Smooth muscle cell (in vitro differentiated cells): ENCODE measurements around the gene NFATC4. TPM values are rescaled to one million over a fixed set of nuclear protein-coding genes. Genes with fewer than 3 reads are reported as not detected.

ENCODE experiments used
- DNase-seq: peaks from one replicate; lab custom pipeline; 2025; ENCODE audit not compliant: unreplicated experiment; lab: John Stamatoyannopoulos, UW
- H2AFZ ChIP-seq: fragments of 200-600 bp; sonication (generic); 2 replicates; pipeline ENCODE4 v1.6.0; 2016; ENCODE audit warnings: antibody characterized with exemption, low read depth, mild to moderate bottlenecking
- H3F3A ChIP-seq: fragments of 200-600 bp; sonication (generic); 2 replicates; pipeline ENCODE4 v1.6.0; 2017; ENCODE audit warnings: antibody characterized with exemption, low read depth
- H3K27ac ChIP-seq: fragments of 200-600 bp; sonication (generic); 2 replicates; pipeline ENCODE4 v1.5.1; 2016; ENCODE audit warnings: low read depth, mild to moderate bottlenecking
- H3K27me3 ChIP-seq: fragments of 200-600 bp; sonication (generic); 2 replicates; pipeline ENCODE4 v1.6.1; 2016; ENCODE audit warnings: low read depth, mild to moderate bottlenecking
- H3K36me3 ChIP-seq: fragments of 200-600 bp; sonication (generic); 2 replicates; pipeline ENCODE4 v1.5.1; 2016; ENCODE audit warnings: low read depth
- H3K4me1 ChIP-seq: fragments of 200-600 bp; sonication (generic); 2 replicates; pipeline ENCODE4 v1.5.1; 2016; ENCODE audit warnings: low read depth
- H3K4me2 ChIP-seq: fragments of 200-600 bp; sonication (generic); 2 replicates; pipeline ENCODE4 v1.6.0; 2016; ENCODE audit warnings: mild to moderate bottlenecking
- H3K4me3 ChIP-seq: fragments of 200-600 bp; sonication (generic); 2 replicates; pipeline ENCODE4 v1.5.1; 2016; ENCODE audit warnings: mild to moderate bottlenecking
- H3K79me2 ChIP-seq: fragments of 200-600 bp; sonication (generic); 2 replicates; pipeline ENCODE4 v1.6.0; 2016; ENCODE audit warnings: low read depth, mild to moderate bottlenecking
- H3K9ac ChIP-seq: fragments of 200-600 bp; sonication (generic); 2 replicates; pipeline ENCODE4 v1.6.0; 2016; ENCODE audit warnings: low read depth
- H3K9me3 ChIP-seq: fragments of 200-600 bp; sonication (generic); replicated peaks from 2 replicates; pipeline ENCODE4 v1.5.1; 2016; ENCODE audit warnings: low read depth
- H4K20me1 ChIP-seq: fragments of 200-600 bp; sonication (generic); 2 replicates; pipeline ENCODE4 v1.6.0; 2016; ENCODE audit warnings: low read depth
- WGBS: methylation state at CpG from one replicate; pipeline ENCODE4 v1.1.7; 2016; ENCODE audit warnings: low lambda C conversion rate; 5-methylcytosine and 5-hydroxymethylcytosine counted together
- polyA plus RNA-seq: library from polyadenylated mRNA; unstranded; fragments of >200 nt; fragmentation: Nextera tagmentation; extraction: Ambion mirVana; gene quantifications from 2 replicates; pipeline ENCODE4 v1.2.1, GENCODE V29; 2016
- total RNA-seq: library from RNA; depleted of rRNA; stranded (reverse); fragments of >200 nt; gene quantifications from 2 replicates; pipeline ENCODE4 v1.2.3, GENCODE V29; 2014
- TF ChIP-seq, protein P1 (sequence below): fragments of 200-600 bp; sonication (generic); IDR thresholded peaks from 2 replicates; pipeline ENCODE4 v1.5.1; 2017; ENCODE audit warnings: borderline replicate concordance, mild to moderate bottlenecking, antibody characterized with exemption; ENCODE audit not compliant: insufficient read depth, poor library complexity, severe bottlenecking

The NFATC4 gene
- total and polyA plus RNA-seq, 2 experiments from 2014 or later, result 44.6 to 84.7 TPM

DNA sequence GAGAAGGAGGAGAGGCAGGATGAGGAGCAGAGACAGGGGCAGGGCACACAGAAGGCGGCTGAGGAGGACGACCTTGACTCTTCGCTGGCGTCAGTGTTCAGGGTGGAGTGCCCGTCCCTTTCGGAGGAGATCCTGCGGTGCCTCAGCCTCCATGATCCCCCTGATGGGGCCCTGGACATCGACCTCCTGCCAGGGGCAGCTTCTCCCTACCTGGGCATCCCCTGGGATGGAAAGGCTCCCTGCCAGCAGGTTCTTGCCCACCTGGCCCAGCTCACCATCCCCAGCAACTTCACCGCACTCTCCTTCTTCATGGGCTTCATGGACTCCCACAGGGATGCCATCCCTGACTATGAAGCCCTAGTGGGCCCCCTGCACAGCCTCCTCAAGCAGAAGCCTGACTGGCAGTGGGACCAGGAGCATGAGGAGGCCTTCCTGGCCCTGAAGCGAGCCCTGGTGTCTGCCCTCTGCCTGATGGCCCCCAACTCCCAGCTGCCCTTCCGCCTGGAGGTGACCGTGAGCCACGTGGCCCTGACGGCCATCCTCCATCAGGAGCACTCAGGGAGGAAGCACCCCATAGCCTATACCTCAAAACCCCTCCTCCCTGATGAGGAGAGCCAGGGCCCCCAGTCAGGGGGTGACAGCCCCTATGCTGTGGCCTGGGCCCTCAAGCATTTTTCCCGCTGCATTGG lies 46.9 kb downstream of the NFATC4 start:
- H2AFZ ChIP-seq, result no peak overlapping the region
- no peak for DNase-seq
- H3K27me3 ChIP-seq, result no peaks in the 10 kb centered on the region
- H3F3A ChIP-seq, result peaks cover 6% of the 10 kb centered on the region
- no peaks in the 10 kb centered on the region for H3K4me1 ChIP-seq
- TF ChIP-seq, protein P1, sequence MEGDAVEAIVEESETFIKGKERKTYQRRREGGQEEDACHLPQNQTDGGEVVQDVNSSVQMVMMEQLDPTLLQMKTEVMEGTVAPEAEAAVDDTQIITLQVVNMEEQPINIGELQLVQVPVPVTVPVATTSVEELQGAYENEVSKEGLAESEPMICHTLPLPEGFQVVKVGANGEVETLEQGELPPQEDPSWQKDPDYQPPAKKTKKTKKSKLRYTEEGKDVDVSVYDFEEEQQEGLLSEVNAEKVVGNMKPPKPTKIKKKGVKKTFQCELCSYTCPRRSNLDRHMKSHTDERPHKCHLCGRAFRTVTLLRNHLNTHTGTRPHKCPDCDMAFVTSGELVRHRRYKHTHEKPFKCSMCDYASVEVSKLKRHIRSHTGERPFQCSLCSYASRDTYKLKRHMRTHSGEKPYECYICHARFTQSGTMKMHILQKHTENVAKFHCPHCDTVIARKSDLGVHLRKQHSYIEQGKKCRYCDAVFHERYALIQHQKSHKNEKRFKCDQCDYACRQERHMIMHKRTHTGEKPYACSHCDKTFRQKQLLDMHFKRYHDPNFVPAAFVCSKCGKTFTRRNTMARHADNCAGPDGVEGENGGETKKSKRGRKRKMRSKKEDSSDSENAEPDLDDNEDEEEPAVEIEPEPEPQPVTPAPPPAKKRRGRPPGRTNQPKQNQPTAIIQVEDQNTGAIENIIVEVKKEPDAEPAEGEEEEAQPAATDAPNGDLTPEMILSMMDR, result no peak
- no peaks in the 10 kb centered on the region for H4K20me1 ChIP-seq
- no peaks in the 10 kb centered on the region for H3K36me3 ChIP-seq
- H3K27ac ChIP-seq, result no peak overlapping the region
- H3K4me2 ChIP-seq, result no peak overlapping the region
- H3K79me2 ChIP-seq, result no peaks in the 10 kb centered on the region
- no peaks in the 10 kb centered on the region for H3K9me3 ChIP-seq
- no peak overlapping the region for H3K9ac ChIP-seq
- H3K4me3 ChIP-seq, result no peak overlapping the region
- WGBS, result 97% methylated on average over 8 of the region's 15 CpGs

DNA sequence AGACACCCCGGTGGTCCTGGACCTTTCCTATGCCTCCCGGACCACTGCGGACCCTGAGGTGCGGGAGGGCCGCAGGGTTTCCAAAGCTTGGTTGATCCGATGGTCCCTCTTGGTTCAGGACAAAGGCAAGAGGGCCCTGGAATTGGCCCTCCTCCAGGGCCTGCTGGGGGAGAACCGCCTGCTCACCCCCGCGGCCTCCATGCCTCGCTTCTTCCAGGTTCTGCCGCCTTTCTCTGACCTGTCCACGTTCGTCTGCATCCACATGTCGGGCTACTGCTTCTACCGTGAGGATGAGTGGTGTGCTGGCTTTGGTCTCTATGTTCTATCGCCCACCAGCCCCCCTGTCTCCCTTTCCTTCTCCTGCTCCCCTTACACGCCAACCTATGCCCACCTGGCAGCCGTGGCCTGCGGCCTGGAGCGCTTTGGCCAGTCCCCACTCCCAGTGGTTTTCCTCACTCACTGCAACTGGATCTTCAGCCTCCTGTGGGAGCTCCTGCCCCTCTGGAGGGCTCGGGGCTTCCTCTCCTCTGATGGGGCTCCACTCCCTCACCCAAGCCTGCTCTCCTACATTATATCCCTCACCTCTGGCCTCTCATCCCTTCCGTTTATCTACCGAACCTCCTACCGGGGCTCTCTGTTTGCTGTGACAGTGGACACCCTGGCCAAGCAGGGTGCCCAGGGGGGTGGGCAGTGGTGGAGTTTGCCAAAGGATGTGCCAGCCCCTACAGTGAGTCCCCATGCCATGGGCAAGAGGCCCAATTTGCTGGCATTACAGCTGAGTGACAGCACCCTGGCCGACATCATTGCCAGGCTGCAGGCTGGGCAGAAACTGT lies 47.7 kb downstream of the NFATC4 start:
- no peak for DNase-seq
- Histone ChIP-seq H3K4me2 (no peak overlapping the region), H3K9ac (no peak overlapping the region), H3K4me1 (no peaks in the 10 kb centered on the region), H4K20me1 (no peaks in the 10 kb centered on the region), H3K27me3 (no peaks in the 10 kb centered on the region), H3K4me3 (no peak overlapping the region), H3K79me2 (no peaks in the 10 kb centered on the region), H3K36me3 (no peaks in the 10 kb centered on the region), H3F3A (peaks cover 6% of the 10 kb centered on the region), H3K9me3 (no peaks in the 10 kb centered on the region), H2AFZ (no peak overlapping the region), H3K27ac (no peak overlapping the region)
- TF ChIP-seq, protein P1, result no peak
- 94% methylated on average over 25 of the region's 25 CpGs for WGBS

DNA sequence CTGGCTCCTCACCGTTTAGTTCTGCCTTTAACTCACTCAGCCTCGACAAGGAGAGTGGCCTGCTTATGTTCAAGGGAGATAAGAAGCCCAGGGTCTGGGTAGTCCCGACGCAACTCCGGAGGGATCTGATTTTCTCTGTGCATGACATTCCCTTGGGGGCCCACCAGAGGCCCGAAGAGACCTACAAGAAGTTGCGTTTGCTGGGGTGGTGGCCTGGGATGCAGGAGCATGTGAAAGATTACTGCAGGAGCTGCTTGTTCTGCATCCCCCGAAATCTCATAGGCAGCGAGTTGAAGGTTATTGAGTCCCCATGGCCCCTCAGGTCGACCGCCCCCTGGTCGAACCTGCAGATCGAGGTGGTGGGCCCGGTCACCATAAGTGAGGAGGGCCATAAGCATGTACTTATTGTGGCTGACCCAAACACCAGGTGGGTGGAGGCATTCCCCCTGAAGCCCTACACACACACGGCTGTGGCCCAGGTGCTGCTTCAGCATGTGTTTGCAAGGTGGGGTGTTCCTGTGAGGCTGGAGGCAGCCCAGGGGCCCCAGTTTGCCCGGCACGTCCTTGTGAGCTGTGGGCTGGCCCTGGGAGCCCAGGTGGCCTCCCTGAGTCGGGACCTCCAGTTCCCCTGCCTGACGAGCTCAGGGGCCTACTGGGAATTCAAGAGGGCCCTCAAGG lies 48.4 kb downstream of the NFATC4 start:
- 72% methylated on average over 19 of the region's 19 CpGs for WGBS
- TF ChIP-seq, protein P1, result no peak

More for the DNA sequence above, 48.4 kb downstream of the NFATC4 start:
- Histone ChIP-seq H3K4me2 (no peak overlapping the region), H3F3A (peaks cover 6% of the 10 kb centered on the region), H4K20me1 (no peaks in the 10 kb centered on the region), H3K79me2 (no peaks in the 10 kb centered on the region), H2AFZ (no peak overlapping the region), H3K4me1 (no peaks in the 10 kb centered on the region), H3K27ac (no peak overlapping the region), H3K36me3 (no peaks in the 10 kb centered on the region), H3K9me3 (no peaks in the 10 kb centered on the region), H3K9ac (no peak overlapping the region), H3K27me3 (no peaks in the 10 kb centered on the region), H3K4me3 (no peak overlapping the region)
- DNase-seq, result no peak
